CD4-positive, alpha-beta T cell treated with Interleukin-15 for 1 hour (primary cell): ENCODE data around the gene TAP1.
"Not testable (repeated sequence)": the region's sequence is repeated elsewhere in the genome, so short reads cannot be mapped to it uniquely, and the experiment has no call there.

Experiments
- DNase-seq: peaks from one replicate; pipeline ENCODE4 v3.0.0-alpha.2; 2020

Gene TAP1

GRCh38 chr6:32838114-32838958 is 15.2 kb downstream of the TAP1 start, which contains the start of gene TAP2:
Gene TAP2, minus strand, starts transcription at chr6:32838739. Its CDS starts 506 bp downstream, at chr6:32838233.
- peak; percentile 95 for DNase-seq

DNA sequence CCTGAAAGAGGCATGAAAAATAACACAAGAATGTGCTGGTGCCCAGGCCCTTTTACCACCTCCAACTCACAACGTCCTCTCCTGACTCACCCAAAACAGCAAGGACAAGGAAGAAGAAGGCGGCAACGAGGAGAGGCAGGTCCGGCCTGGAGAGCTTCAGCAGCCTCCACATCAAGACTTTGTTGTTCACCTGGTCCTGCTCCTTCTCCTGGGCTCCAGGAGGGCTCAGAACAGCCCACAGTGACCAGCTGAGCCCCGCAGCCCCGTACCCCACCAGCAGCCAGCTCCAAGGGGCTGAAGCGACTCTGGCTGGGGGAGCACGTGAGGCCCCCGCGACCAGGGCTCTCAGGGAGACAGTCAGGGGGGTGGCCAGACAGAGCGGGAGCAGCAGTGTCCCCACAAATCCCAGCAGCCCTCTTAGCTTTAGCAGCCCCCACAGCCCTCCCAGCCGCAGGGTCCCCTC is 15.8 kb downstream of the TAP1 start:
- no peak for DNase-seq

DNA sequence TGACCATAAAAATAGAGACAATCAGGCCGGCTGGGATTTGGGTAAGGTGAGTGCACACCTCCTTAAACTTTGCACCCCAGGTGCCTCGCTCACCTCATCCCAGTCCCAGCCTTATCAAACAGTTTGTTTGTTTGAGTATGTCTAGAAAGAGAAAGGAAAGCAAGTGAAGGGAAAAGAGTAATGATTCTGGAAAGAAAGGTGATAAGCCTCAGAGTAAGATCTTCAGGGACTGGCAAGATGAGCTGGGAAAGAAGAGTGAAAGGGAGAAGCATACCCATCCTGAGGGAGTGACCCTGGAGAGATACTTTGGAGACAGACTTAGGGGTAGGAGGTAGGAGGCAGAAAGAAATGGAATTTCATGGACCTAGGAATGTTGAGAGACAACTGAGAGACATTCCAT is 16.6 kb downstream of the TAP1 start:
- DNase-seq, result no peak

- DNase-seq, result no peak
Observed at GRCh38 chr6:32835167-32835893, 18.2 kb downstream of the TAP1 start.

GRCh38 chr6:32833664-32834063 is 19.8 kb downstream of the TAP1 start:
- DNase-seq, result no peak

GRCh38 chr6:32832535-32832934 is 21.0 kb downstream of the TAP1 start:
- no peak for DNase-seq

- no peak for DNase-seq
Observed at GRCh38 chr6:32830936-32831335, 22.6 kb downstream of the TAP1 start.

DNA sequence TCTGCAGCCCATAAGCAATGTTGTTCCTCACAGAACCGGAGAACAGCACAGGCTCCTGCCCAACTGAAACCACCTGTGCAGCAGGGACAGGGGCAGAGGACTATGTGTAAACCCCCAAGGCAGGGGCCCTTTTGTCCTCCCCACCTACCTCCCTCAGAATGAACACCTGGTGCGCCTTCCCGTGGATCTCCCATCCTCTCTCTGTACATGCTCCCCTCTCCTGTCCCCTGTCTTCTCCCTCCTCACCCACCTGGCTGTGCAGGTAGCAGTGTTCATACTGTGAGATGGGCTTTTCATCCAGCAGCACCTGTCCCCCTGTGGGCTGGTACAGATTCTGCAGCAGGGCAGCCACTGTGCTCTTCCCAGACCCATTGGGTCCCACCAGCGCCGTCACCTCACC is 23.5 kb downstream of the TAP1 start:
- no peak for DNase-seq

- DNase-seq, result no peak
Observed at GRCh38 chr6:32829495-32829894, 24.0 kb downstream of the TAP1 start.

GRCh38 chr6:32827025-32827424 is 26.5 kb downstream of the TAP1 start:
- DNase-seq, result no peak

- no peak for DNase-seq
Observed at GRCh38 chr6:32825966-32826365, 27.5 kb downstream of the TAP1 start.

DNA sequence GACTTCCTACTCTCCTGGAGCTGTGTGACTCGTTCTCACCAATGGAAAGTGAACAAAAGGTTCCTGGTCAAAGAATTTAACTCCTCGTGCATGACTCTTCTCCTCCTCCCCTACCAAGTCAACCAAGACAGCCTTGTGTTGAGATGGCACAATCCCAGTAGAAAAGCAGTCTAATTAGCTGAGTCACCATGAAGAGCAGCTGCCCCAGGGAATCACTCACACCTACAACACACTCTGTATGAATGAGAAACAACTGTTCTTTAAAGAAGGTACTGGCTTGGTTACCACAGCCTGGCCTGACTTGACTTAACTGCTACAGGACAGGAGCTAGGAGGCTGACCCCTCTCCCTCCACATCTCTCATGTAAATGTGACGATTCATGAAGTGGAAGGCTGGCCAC is 33.8 kb downstream of the TAP1 start:
- no peak for DNase-seq

DNA sequence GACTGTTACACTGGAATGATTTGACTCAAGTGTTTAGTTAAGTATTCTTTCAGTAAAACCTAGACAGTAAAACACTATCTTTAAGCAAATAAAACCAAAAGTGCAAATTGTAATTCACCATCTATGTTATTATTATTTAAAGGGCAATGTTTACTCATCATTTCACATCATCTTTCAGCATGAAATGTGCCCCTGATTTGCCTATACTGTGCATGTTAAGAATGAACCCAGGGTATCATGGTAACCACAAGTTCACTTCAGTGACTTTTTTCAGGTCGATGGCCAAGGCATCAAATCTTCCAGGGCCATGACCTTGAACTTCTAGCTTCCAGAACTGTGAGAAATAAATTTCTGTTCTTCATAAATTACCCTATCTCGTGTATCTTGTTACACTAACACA is 34.6 kb downstream of the TAP1 start:
- DNase-seq, result no peak

- no peak for DNase-seq
Observed at GRCh38 chr6:32816746-32817204, 36.7 kb downstream of the TAP1 start, which contains the start of gene HLA-DOB. Gene HLA-DOB, minus strand, starts transcription at chr6:32817002. Its CDS starts 51 bp downstream, at chr6:32816951.

- no peak for DNase-seq
Observed at GRCh38 chr6:32815996-32816395, 37.5 kb downstream of the TAP1 start.

- no peak for DNase-seq
Observed at GRCh38 chr6:32815115-32815514, 38.4 kb downstream of the TAP1 start.

DNA sequence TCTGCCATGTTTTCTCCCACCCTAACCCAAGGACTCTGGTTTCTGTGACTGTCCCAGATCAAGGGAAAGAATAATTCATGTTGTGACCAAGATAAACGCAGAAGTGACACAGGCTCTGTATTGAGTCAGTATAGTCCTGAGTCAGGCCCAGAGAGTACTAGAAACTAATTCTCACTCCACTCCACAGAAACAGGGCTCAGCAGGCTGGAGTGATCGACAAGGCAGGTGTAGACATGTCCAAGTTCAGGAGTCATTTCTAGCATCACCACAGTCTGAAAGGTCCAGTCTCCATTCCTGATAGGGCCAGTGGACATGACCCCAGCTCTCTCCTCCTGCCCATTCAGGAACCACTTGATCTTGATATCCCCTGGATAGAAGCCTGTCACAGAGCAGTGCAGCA is 39.4 kb downstream of the TAP1 start:
- no peak for DNase-seq

DNA sequence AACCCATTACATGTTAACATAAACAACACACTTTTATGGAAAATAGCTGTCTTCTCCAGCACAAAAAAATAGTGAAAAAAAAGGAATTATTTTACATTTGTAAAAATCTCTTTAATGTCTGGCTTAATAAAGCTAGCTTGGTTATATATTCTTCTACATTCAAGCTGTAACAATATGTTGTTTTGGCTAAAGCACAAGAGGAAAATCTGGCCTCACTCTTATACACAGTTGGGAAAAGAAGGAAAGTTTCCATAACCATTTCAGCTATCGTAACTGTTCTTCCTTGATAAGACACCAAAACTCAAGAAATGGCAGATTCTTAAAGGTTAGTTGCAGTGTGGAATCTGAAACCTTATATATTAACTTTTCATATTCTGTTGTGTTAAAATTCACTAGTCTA is 44.3 kb downstream of the TAP1 start:
- DNase-seq, result no peak

DNA sequence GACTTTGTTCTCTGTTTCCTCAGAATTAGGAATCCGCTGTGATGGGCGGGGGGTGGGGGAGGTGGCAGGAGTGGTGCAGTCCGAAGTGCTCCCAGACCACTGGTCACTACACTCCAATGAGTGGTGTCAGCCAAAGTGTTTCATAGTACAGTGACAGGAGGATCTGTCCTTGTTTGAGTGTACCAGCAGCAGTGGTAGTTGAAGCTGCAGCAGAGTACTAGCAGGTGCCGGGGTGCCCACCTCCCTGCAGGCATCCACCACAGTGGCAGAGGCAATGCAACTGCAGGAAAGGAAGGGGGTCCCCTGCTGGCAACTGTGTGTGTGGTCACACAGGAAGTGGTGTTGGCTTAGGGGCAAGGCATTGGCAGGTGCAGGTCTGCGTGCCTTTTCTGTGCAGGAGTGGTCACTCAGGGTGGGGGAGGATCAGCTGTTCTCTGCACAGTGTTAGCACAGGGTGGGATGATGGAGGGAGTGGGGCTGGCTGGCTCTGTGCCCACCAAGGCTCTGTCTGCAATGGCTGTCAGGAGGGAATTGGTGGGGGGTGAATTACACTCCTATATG is 46.4 kb downstream of the TAP1 start:
- no peak for DNase-seq

- not testable (repeated sequence) for DNase-seq
Observed at GRCh38 chr6:32805404-32805803, 48.1 kb downstream of the TAP1 start.

- no peak for DNase-seq
Observed at GRCh38 chr6:32803416-32803815, 50.1 kb downstream of the TAP1 start.

GRCh38 chr6:32799740-32800139 is 53.8 kb downstream of the TAP1 start:
- DNase-seq, result no peak

DNA sequence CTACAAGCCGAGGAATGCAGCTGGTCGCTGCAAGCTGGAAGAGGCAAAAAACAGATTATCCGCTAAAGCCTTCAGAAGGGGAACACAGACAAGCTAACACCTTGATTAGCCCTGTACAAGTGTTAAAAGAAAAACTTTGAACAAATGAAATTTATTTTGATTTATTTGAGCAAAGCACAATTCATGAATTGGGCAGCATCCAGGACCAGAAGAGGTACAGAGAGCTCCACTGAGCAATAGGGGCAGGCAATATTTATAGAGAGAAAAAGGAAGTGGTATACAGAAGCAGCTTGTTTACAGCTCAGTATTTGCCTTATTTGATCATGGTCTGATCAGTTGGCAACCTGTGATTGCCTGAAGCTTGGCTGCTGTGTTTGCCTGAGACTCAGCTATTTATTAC is 54.3 kb downstream of the TAP1 start:
- DNase-seq, result no peak
